ENCODE results near the gene HMGA1. TPM values are rescaled to one million over a fixed set of nuclear protein-coding genes. Genes with fewer than 3 reads are reported as not detected.
"Not testable (repeated sequence)": the region's sequence is repeated elsewhere in the genome, so short reads cannot be mapped to it uniquely, and the experiment has no call there.

HMGA1 gene
- total and polyA plus RNA-seq, 2 of the 13 experiments (the other 11 are each of a cell fraction or from before 2014, with no cell fraction given), result 117 to 145 TPM

GRCh38 chr6:34243901-34244884, 7.5 kb downstream of the HMGA1 start (continued):
- TF ChIP-seq CREB1 (IDR thresholded peaks at IDR 0.05), result no peak
- TF ChIP-seq CREB1 (CRISPR knock-in tag; IDR thresholded peaks at IDR 0.05), result no peak

GRCh38 chr6:34245032-34245760, 8.5 kb downstream of the HMGA1 start:
- not testable (repeated sequence) for H3K9me3 ChIP-seq (ENCODE audit: low read length); H3K4me3 ChIP-seq (replicated peaks in 1 of 3; ENCODE audit: insufficient read depth in 1 of 3, low read depth in 2 of 3, low read length in 3 of 3); H4K20me1 ChIP-seq (ENCODE audit: insufficient read depth, low read length); H3K27ac ChIP-seq (ENCODE audit: extremely low read length, insufficient read depth, low read length); H3K79me2 ChIP-seq (ENCODE audit: insufficient read depth, low read length); FAIRE-seq; DNase-seq (ENCODE audit: low spot score); H3K9ac ChIP-seq (ENCODE audit: insufficient read depth, low read depth, low read length); H3K4me2 ChIP-seq (ENCODE audit: low read depth, low read length); H3K27me3 ChIP-seq (ENCODE audit: control insufficient read depth in 1 of 2, insufficient read depth in 2 of 2, low read length in 2 of 2); H2AFZ ChIP-seq (ENCODE audit: low read length); ATAC-seq
- 94% methylated on average over 13 of the region's 13 CpGs for WGBS (ENCODE audit: low lambda C conversion rate)
- in situ Hi-C loops (cut with HindIII; ENCODE audit: extremely low pct_ligation_motif_present, low pct_unique_long_range_greater_than_20kb), result loop anchor here (5.0 to 25.0 kb wide), 2 partner anchors 172 to 367 kb away; no protein-coding TSS in a partner anchor
- POLR2A ChIA-PET, result interaction anchor here (1.3 to 5.9 kb wide), 4 partner anchors 21 to 181 kb away, joined by 4 to 100 read pairs (median 7); partner anchors contain the start of gene RPS10
- CTCF ChIA-PET (ENCODE audit: low intra/inter-chr PET ratio, low total read pairs), result interaction anchor here (1.4 kb wide), 1 partner anchor 170 kb away, joined by 8 read pairs; no protein-coding TSS in a partner anchor
- Histone ChIP-seq H3K4me1 (ENCODE audit: insufficient read depth, low read length) (peaks cover 56% of the 10 kb centered on the region), H3K36me3 (replicated peaks in 1 of 2; ENCODE audit: control insufficient read depth in 1 of 2, insufficient read depth in 2 of 2, low read length in 2 of 2) (peaks cover 22 to 45% of the 10 kb centered on the region in 2 experiments; a peak in 4 of 5 replicates)
- TSS peak; percentile 42 for BruUV-seq (replicated peaks)
- intact Hi-C loops (cut with micrococcal nuclease; ENCODE audit: unreplicated experiment), result loop anchor here (5.0 kb wide), 1 partner anchor 362 kb away; no protein-coding TSS in a partner anchor

DNA sequence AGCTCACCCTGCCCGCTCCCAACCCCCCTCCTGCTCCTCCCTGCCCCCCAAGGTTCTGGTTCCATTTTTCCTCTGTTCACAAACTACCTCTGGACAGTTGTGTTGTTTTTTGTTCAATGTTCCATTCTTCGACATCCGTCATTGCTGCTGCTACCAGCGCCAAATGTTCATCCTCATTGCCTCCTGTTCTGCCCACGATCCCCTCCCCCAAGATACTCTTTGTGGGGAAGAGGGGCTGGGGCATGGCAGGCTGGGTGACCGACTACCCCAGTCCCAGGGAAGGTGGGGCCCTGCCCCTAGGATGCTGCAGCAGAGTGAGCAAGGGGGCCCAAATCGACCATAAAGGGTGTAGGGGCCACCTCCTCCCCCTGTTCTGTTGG, 9.1 kb downstream of the HMGA1 start:
- Histone ChIP-seq H3K4me1 (ENCODE audit: insufficient read depth, low read length) (peaks cover 57% of the 10 kb centered on the region), H3K36me3 (replicated peaks in 1 of 2; ENCODE audit: control insufficient read depth in 1 of 2, insufficient read depth in 2 of 2, low read length in 2 of 2) (peaks cover 18 to 39% of the 10 kb centered on the region in 2 experiments; a peak in 4 of 5 replicates)
- H3K4me3 ChIP-seq (replicated peaks in 1 of 3; ENCODE audit: insufficient read depth in 1 of 3, low read depth in 2 of 3, low read length in 3 of 3); H2AFZ ChIP-seq (ENCODE audit: low read length); BruUV-seq (replicated peaks); ATAC-seq; CTCF ChIA-PET (ENCODE audit: low intra/inter-chr PET ratio, low total read pairs); H3K4me2 ChIP-seq (ENCODE audit: low read depth, low read length); H3K27me3 ChIP-seq (ENCODE audit: control insufficient read depth in 1 of 2, insufficient read depth in 2 of 2, low read length in 2 of 2); DNase-seq (ENCODE audit: low spot score); FAIRE-seq; H3K9me3 ChIP-seq (ENCODE audit: low read length); H3K9ac ChIP-seq (ENCODE audit: insufficient read depth, low read depth, low read length); H3K79me2 ChIP-seq (ENCODE audit: insufficient read depth, low read length); H4K20me1 ChIP-seq (ENCODE audit: insufficient read depth, low read length); H3K27ac ChIP-seq (ENCODE audit: extremely low read length, insufficient read depth, low read length): not testable (repeated sequence)
- POLR2A ChIA-PET, result interaction anchor here (5.9 kb wide), 1 partner anchor 171 kb away, joined by 100 read pairs; no protein-coding TSS in a partner anchor
- 95% methylated on average over 6 of the region's 7 CpGs for WGBS (ENCODE audit: low lambda C conversion rate)
- intact Hi-C loops (cut with micrococcal nuclease; ENCODE audit: unreplicated experiment), result loop anchor here (5.0 kb wide), 1 partner anchor 362 kb away; no protein-coding TSS in a partner anchor
- in situ Hi-C loops (cut with HindIII; ENCODE audit: extremely low pct_ligation_motif_present, low pct_unique_long_range_greater_than_20kb), result loop anchor here (5.0 to 25.0 kb wide), 2 partner anchors 172 to 367 kb away; no protein-coding TSS in a partner anchor

Data from HepG2 (cell line).